ENCODE results near the gene CDC40. TPM values are rescaled to one million over a fixed set of nuclear protein-coding genes. Genes with fewer than 3 reads are reported as not detected.

CDC40 gene
- polyA plus RNA-seq, 1 experiment, result 26.4 TPM

GRCh38 chr6:110250058-110250457 lies 69.8 kb downstream of the CDC40 start:
- ChIA-PET POLR2A (no interaction called here), CTCF (no interaction called here)
- Histone ChIP-seq H3K9me3 (ENCODE audit: control insufficient read depth, insufficient read depth, low read length) (no peaks in the 10 kb centered on the region), H3K27me3 (ENCODE audit: control insufficient read depth, insufficient read depth, low read length) (no peaks in the 10 kb centered on the region), H3K27ac (ENCODE audit: low read depth, low read length) (no peak overlapping the region), H3K4me3 (ENCODE audit: low read depth, low read length) (no peak overlapping the region)
- no peak for DNase-seq (ENCODE audit: low read depth, low spot score)
- no peak for TF ChIP-seq CTCF (IDR thresholded peaks at IDR 0.05; ENCODE audit: low read depth, low read length)

- Histone ChIP-seq H3K27me3 (ENCODE audit: control insufficient read depth, insufficient read depth, low read length) (no peaks in the 10 kb centered on the region), H3K27ac (ENCODE audit: low read depth, low read length) (no peak overlapping the region), H3K4me3 (ENCODE audit: low read depth, low read length) (no peak overlapping the region), H3K9me3 (ENCODE audit: control insufficient read depth, insufficient read depth, low read length) (no peaks in the 10 kb centered on the region)
- CTCF ChIA-PET, result no interaction called here
- TF ChIP-seq CTCF (IDR thresholded peaks at IDR 0.05; ENCODE audit: low read depth, low read length), result no peak
- POLR2A ChIA-PET, result no interaction called here
- DNase-seq (ENCODE audit: low read depth, low spot score), result no peak
These were observed 70.6 kb downstream of the CDC40 start for GRCh38 chr6:110250838-110251237.

GRCh38 chr6:110255211-110255750 lies 75.1 kb downstream of the CDC40 start:
- no peaks in the 10 kb centered on the region for H3K9me3 ChIP-seq (ENCODE audit: control insufficient read depth, insufficient read depth, low read length)
- ChIA-PET CTCF (no interaction called here), POLR2A (no interaction called here)
- TF ChIP-seq CTCF (IDR thresholded peaks at IDR 0.05; ENCODE audit: low read depth, low read length), result no peak
- H3K4me3 ChIP-seq (ENCODE audit: low read depth, low read length), result no peak overlapping the region
- DNase-seq (ENCODE audit: low read depth, low spot score), result no peak
- H3K27me3 ChIP-seq (ENCODE audit: control insufficient read depth, insufficient read depth, low read length), result no peaks in the 10 kb centered on the region
- H3K27ac ChIP-seq (ENCODE audit: low read depth, low read length), result no peak overlapping the region

GRCh38 chr6:110256366-110256765 lies 76.1 kb downstream of the CDC40 start:
- H3K9me3 ChIP-seq (ENCODE audit: control insufficient read depth, insufficient read depth, low read length), result no peaks in the 10 kb centered on the region
- CTCF ChIA-PET, result no interaction called here
- H3K27ac ChIP-seq (ENCODE audit: low read depth, low read length), result no peak overlapping the region
- DNase-seq (ENCODE audit: low read depth, low spot score), result no peak
- TF ChIP-seq CTCF (IDR thresholded peaks at IDR 0.05; ENCODE audit: low read depth, low read length), result no peak
- H3K4me3 ChIP-seq (ENCODE audit: low read depth, low read length), result no peak overlapping the region
- H3K27me3 ChIP-seq (ENCODE audit: control insufficient read depth, insufficient read depth, low read length), result no peaks in the 10 kb centered on the region
- POLR2A ChIA-PET, result no interaction called here

- ChIA-PET CTCF (no interaction called here), POLR2A (no interaction called here)
- DNase-seq (ENCODE audit: low read depth, low spot score), result no peak
- Histone ChIP-seq H3K4me3 (ENCODE audit: low read depth, low read length) (no peak overlapping the region), H3K9me3 (ENCODE audit: control insufficient read depth, insufficient read depth, low read length) (no peaks in the 10 kb centered on the region), H3K27me3 (ENCODE audit: control insufficient read depth, insufficient read depth, low read length) (no peaks in the 10 kb centered on the region), H3K27ac (ENCODE audit: low read depth, low read length) (no peak overlapping the region)
- TF ChIP-seq CTCF (IDR thresholded peaks at IDR 0.05; ENCODE audit: low read depth, low read length), result no peak
These were observed 85.0 kb downstream of the CDC40 start for GRCh38 chr6:110265273-110265672.
